ENCODE measurements around the gene ZFP36L2. TPM values are rescaled to one million over a fixed set of nuclear protein-coding genes. Genes with fewer than 3 reads are reported as not detected.
A peak's percentile ranks its signal among the peaks of the same experiment; 100 is the strongest.

The ZFP36L2 gene
- total and polyA plus RNA-seq, 2 donors (not counting 3 experiments of a cell fraction or from before 2014, with no cell fraction given), result 14.5 to 75.9 TPM

- H3K9me1 ChIP-seq (replicated peaks; ENCODE audit: control insufficient read depth, extremely low read depth, insufficient read depth, low read length), result no peaks in the 10 kb centered on the region
- no peaks in the 10 kb centered on the region for H3K4me1 ChIP-seq (ENCODE audit: control insufficient read depth, extremely low read depth, insufficient read depth, low read length)
- peak; percentile 8 for FAIRE-seq
- H3K4me2 ChIP-seq (ENCODE audit: insufficient read depth, low read length), result no peak overlapping the region
- BruUV-seq (replicated peaks), result no TSS peak
- H3K79me2 ChIP-seq (ENCODE audit: control insufficient read depth, insufficient read depth, low read length), result no peaks in the 10 kb centered on the region
- ChIA-PET POLR2A (no interaction called here), CTCF (no interaction called here)
- intact Hi-C loops (cut with micrococcal nuclease) (no loop called here), dilution Hi-C loops (cut with MboI; ENCODE audit: extremely low pct_ligation_motif_present, low sequenced_read_pairs) (no loop called here)
- no peak overlapping the region for H3K27ac ChIP-seq (ENCODE audit: insufficient read depth, low read depth, low read length)
- TF ChIP-seq MYC (IDR thresholded peaks at IDR 0.05; ENCODE audit: low read depth, low read length) (no peak), EZH2 (IDR thresholded peaks at IDR 0.05; ENCODE audit: borderline replicate concordance, low read depth, low read length, severe bottlenecking) (no peak), GATA2 (IDR thresholded peaks at IDR 0.05; ENCODE audit: insufficient read depth, insufficient read length, low read depth, low read length) (no peak), FOS (IDR thresholded peaks at IDR 0.05; ENCODE audit: borderline replicate concordance, insufficient read depth, low read length) (no peak), POLR2AphosphoS5 (IDR thresholded peaks at IDR 0.05; ENCODE audit: insufficient read depth, low read depth, low read length) (no peak), JUN (IDR thresholded peaks at IDR 0.05; ENCODE audit: borderline replicate concordance, insufficient read depth, insufficient read length, low read depth) (no peak), POLR2A (IDR thresholded peaks at IDR 0.05; ENCODE audit: low read depth, low read length) (no peak)
- TF ChIP-seq, protein P1, sequence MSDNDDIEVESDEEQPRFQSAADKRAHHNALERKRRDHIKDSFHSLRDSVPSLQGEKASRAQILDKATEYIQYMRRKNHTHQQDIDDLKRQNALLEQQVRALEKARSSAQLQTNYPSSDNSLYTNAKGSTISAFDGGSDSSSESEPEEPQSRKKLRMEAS (IDR thresholded peaks at IDR 0.05; ENCODE audit: insufficient read depth, insufficient read length), result no peak
- H4K20me1 ChIP-seq (replicated peaks; ENCODE audit: control insufficient read depth, extremely low read depth, insufficient read depth, low read length), result no peaks in the 10 kb centered on the region
- no peak overlapping the region for H2AFZ ChIP-seq (ENCODE audit: low read depth, low read length)
- H3K36me3 ChIP-seq (ENCODE audit: control insufficient read depth in 2 of 2, extremely low read depth in 1 of 2, insufficient read depth in 2 of 2, low read length in 2 of 2), result no peaks in the 10 kb centered on the region
- H3K4me3 ChIP-seq (replicated peaks in 1 of 3; ENCODE audit: insufficient read depth in 1 of 3, low read depth in 1 of 3, low read length in 3 of 3), result no peak overlapping the region
- no peak for DNase-seq (ENCODE audit: low read depth, low spot score)
- no peak overlapping the region for H3K9ac ChIP-seq (replicated peaks; ENCODE audit: extremely low read depth, insufficient read depth, low read length)
- H3K27me3 ChIP-seq (ENCODE audit: control insufficient read depth in 2 of 2, insufficient read depth in 2 of 2, low read length in 2 of 2), result no peaks in the 10 kb centered on the region
- H3K9me3 ChIP-seq (replicated peaks; ENCODE audit: control insufficient read depth, insufficient read depth, low read length), result no peaks in the 10 kb centered on the region
These were observed 23.6 kb upstream of the ZFP36L2 start for GRCh38 chr2:43250015-43250414.

DNA sequence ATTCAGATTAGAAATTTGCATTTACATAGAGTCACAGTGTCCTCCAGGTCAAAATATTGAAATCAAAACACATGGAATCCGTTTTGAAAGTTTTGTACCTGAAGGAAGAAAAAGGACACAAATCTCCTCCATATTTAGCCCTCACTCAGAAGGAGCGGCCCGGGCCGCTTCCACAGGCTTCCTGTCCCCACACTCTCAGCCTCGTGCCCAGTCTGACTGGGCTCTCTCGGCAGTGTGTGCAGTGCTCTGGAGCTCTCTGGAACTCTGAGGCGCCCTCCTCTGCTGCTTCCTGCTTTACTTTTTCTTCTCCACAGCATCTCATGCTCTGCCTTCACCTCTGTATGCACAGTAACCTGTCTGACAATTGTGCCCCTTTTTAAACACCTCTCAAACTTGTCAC lies 22.2 kb upstream of the ZFP36L2 start:
- H3K4me2 ChIP-seq (ENCODE audit: insufficient read depth, low read length), result no peak overlapping the region
- no peaks in the 10 kb centered on the region for H3K9me1 ChIP-seq (replicated peaks; ENCODE audit: control insufficient read depth, extremely low read depth, insufficient read depth, low read length)
- TF ChIP-seq JUN (IDR thresholded peaks at IDR 0.05; ENCODE audit: borderline replicate concordance, insufficient read depth, insufficient read length, low read depth) (no peak), POLR2A (IDR thresholded peaks at IDR 0.05; ENCODE audit: low read depth, low read length) (no peak), POLR2AphosphoS5 (IDR thresholded peaks at IDR 0.05; ENCODE audit: insufficient read depth, low read depth, low read length) (no peak)
- TF ChIP-seq, protein P1 (IDR thresholded peaks at IDR 0.05; ENCODE audit: insufficient read depth, insufficient read length), result no peak
- TF ChIP-seq, protein P2, sequence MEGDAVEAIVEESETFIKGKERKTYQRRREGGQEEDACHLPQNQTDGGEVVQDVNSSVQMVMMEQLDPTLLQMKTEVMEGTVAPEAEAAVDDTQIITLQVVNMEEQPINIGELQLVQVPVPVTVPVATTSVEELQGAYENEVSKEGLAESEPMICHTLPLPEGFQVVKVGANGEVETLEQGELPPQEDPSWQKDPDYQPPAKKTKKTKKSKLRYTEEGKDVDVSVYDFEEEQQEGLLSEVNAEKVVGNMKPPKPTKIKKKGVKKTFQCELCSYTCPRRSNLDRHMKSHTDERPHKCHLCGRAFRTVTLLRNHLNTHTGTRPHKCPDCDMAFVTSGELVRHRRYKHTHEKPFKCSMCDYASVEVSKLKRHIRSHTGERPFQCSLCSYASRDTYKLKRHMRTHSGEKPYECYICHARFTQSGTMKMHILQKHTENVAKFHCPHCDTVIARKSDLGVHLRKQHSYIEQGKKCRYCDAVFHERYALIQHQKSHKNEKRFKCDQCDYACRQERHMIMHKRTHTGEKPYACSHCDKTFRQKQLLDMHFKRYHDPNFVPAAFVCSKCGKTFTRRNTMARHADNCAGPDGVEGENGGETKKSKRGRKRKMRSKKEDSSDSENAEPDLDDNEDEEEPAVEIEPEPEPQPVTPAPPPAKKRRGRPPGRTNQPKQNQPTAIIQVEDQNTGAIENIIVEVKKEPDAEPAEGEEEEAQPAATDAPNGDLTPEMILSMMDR (IDR thresholded peaks at IDR 0.05; ENCODE audit: extremely low read depth in 1 of 2, insufficient read depth in 1 of 2, low read depth in 1 of 2, low read length in 2 of 2), result no peak
- dilution Hi-C loops (cut with MboI; ENCODE audit: extremely low pct_ligation_motif_present, low sequenced_read_pairs), result no loop called here
- H3K27me3 ChIP-seq (ENCODE audit: control insufficient read depth in 2 of 2, insufficient read depth in 2 of 2, low read length in 2 of 2), result no peaks in the 10 kb centered on the region
- H3K9me3 ChIP-seq (replicated peaks; ENCODE audit: control insufficient read depth, insufficient read depth, low read length), result no peaks in the 10 kb centered on the region
- intact Hi-C loops (cut with micrococcal nuclease), result no loop called here
- DNase-seq (ENCODE audit: low read depth, low spot score), result no peak
- no peaks in the 10 kb centered on the region for H3K4me1 ChIP-seq (ENCODE audit: control insufficient read depth, extremely low read depth, insufficient read depth, low read length)
- no peaks in the 10 kb centered on the region for H3K79me2 ChIP-seq (ENCODE audit: control insufficient read depth, insufficient read depth, low read length)
- BruUV-seq (replicated peaks), result no TSS peak
- H3K4me3 ChIP-seq (replicated peaks in 1 of 3; ENCODE audit: insufficient read depth in 1 of 3, low read depth in 1 of 3, low read length in 3 of 3), result no peak overlapping the region
- FAIRE-seq, result no peak
- H3K36me3 ChIP-seq (ENCODE audit: control insufficient read depth in 2 of 2, extremely low read depth in 1 of 2, insufficient read depth in 2 of 2, low read length in 2 of 2), result peaks cover 0 to 1% of the 10 kb centered on the region in 2 experiments
- ChIA-PET POLR2A (no interaction called here), CTCF (interaction anchor here (1.4 kb wide), 1 partner anchor 27 kb away, joined by 3 read pairs; no protein-coding TSS in a partner anchor)
- no peak overlapping the region for H3K9ac ChIP-seq (replicated peaks; ENCODE audit: extremely low read depth, insufficient read depth, low read length)
- H3K27ac ChIP-seq (ENCODE audit: insufficient read depth, low read depth, low read length), result no peak overlapping the region
- H2AFZ ChIP-seq (ENCODE audit: low read depth, low read length), result no peak overlapping the region
- no peaks in the 10 kb centered on the region for H4K20me1 ChIP-seq (replicated peaks; ENCODE audit: control insufficient read depth, extremely low read depth, insufficient read depth, low read length)
